Keratinocyte (primary cell): ENCODE results near the gene SLC22A31.

Experiments used
- CTCF ChIP-seq, 3 experiments: IDR thresholded peaks in 1 of 3; conservative IDR thresholded peaks in 1 of 3; optimal IDR thresholded peaks in 1 of 3; 2 replicates in 2 of 3; 3 replicates in 1 of 3; pipeline versions ENCODE3 to v1.5.1; 2011; ENCODE audit warnings: low read length in 3 of 3, mild to moderate bottlenecking in 3 of 3, moderate library complexity in 2 of 3, control low read depth in 1 of 3, inconsistent platforms in 1 of 3; ENCODE audit not compliant: insufficient read depth in 2 of 3; ENCODE audit errors: extremely low read depth in 1 of 3
- EZH2 ChIP-seq: IDR thresholded peaks from one replicate; pipeline ENCODE4 v1.6.1; 2012; ENCODE audit warnings: inconsistent platforms, mild to moderate bottlenecking, low read length, moderate library complexity

DNA sequence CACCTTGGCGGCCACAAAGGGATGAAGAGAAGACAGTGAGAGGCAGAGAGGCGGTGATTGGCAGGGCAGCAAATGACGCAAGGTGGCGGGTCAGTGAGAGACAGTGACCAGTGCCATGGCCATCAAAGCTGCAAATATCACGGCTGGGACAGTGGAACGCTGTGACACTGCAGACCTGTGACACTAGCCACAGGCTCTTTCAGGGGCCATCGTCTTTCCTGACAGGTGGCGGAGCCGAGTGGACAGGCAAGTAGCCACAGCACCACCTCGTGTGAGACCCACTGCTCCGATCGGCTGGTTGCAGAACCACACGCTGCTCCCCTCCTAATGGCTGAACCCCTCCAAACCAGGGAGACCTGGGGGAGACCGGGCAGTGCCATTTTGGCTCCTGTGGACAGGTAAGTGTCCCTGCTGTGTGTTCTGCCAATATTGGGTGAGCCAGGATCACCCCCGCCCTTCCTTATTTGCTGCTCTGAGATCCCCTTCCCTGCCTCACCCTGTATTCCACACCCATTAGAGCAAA, 9.2 kb upstream of the SLC22A31 start:
- no peak for TF ChIP-seq CTCF (optimal IDR thresholded peaks at IDR 0.05 in 1 of 3, IDR thresholded peaks at IDR 0.05 in 1 of 3, conservative IDR thresholded peaks at IDR 0.05 in 1 of 3; ENCODE audit: extremely low read depth in 1 of 3, insufficient read depth in 2 of 3, low read length in 3 of 3)
- no peak for TF ChIP-seq EZH2
